ENCODE results near the gene ARHGAP10. TPM values are rescaled to one million over a fixed set of nuclear protein-coding genes. Genes with fewer than 3 reads are reported as not detected.

Gene ARHGAP10
- total and polyA plus RNA-seq, 2 donors (not counting 1 experiment from before 2014, with no cell fraction given), result 0.10 to 0.34 TPM

DNA sequence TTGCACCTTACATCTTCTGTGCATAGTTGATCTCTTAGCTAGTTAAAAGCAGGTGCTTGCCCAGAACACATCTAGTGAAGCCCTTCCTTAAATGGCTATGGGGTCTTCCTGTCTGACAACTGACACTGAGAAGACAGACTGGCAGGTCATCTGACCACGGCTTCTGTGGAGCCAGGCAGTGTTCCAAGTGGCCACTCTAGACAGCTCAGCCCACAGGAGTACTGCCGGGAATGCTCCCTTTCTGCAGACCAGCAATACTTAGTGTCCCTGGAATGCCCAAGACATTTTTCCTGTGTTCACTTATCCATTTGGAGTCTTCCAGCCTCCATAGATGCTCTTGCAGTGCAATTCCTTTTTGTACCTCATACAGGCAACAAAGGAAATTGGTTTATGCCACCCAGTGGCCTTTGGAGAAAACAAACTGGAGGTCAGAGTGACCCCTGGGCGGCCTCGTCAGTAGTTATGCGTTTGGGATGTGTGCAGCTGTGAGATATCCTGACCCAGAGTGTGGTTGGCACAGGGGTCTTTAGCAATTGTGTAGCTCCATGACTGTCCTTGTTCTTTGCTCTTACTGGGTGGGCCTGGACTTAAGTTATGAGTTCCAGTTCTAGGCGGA, 335.5 kb downstream of the ARHGAP10 start:
- Mint-ChIP-seq H3K4me3 (no peak overlapping the region), H3K9me3 (ENCODE audit: insufficient read depth) (no peaks in the 10 kb centered on the region), H3K4me1 (no peaks in the 10 kb centered on the region), H3K27ac (no peak overlapping the region), H3K27me3 (no peaks in the 10 kb centered on the region)
- no peak for ATAC-seq (ENCODE audit: low read depth)
- ChIA-PET POLR2A (no interaction called here), CTCF (no interaction called here)
- Histone ChIP-seq H3K4me3 (ENCODE audit: control extremely low read depth in 1 of 5, extremely low read depth in 1 of 5, insufficient read depth in 1 of 5, low read depth in 2 of 5, low read length in 4 of 5) (no peak overlapping the region), H3K9ac (ENCODE audit: low read length) (no peak overlapping the region), H4K20me1 (ENCODE audit: control insufficient read depth, insufficient read depth, low read length, poor library complexity, severe bottlenecking) (no peaks in the 10 kb centered on the region), H3K27me3 (replicated peaks in 1 of 4; ENCODE audit: control extremely low read depth in 1 of 4, control insufficient read depth in 3 of 4, insufficient read depth in 4 of 4, low read length in 3 of 4) (no peaks in the 10 kb centered on the region), H3K4me2 (replicated peaks; ENCODE audit: low read depth, low read length, poor library complexity, severe bottlenecking) (no peak overlapping the region), H3K36me3 (replicated peaks in 1 of 2; ENCODE audit: control extremely low read depth in 1 of 2, control insufficient read depth in 1 of 2, extremely low read depth in 1 of 2, insufficient read depth in 2 of 2, low read length in 1 of 2) (no peaks in the 10 kb centered on the region), H3K4me1 (ENCODE audit: control insufficient read depth in 2 of 2, insufficient read depth in 2 of 2, low read length in 2 of 2) (no peaks in the 10 kb centered on the region), H2AFZ (ENCODE audit: insufficient read depth, low read depth, low read length, poor library complexity, severe bottlenecking) (no peak overlapping the region), H3K79me2 (ENCODE audit: control insufficient read depth, insufficient read depth, low read length) (no peaks in the 10 kb centered on the region), H3K9me3 (ENCODE audit: control extremely low read depth in 1 of 3, control insufficient read depth in 2 of 3, insufficient read depth in 1 of 3, low read length in 2 of 3) (peaks cover 0 to 3% (median 0%) of the 10 kb centered on the region in 3 donors), H3K27ac (ENCODE audit: low read length in 2 of 2) (no peak overlapping the region)
- intact Hi-C loops (cut with micrococcal nuclease), result no loop called here
- DNase-seq, result no peak
- WGBS (ENCODE audit: insufficient coverage), result 98% methylated on average over 5 of the region's 6 CpGs
- TF ChIP-seq EZH2 (IDR thresholded peaks at IDR 0.05; ENCODE audit: borderline replicate concordance, insufficient read depth, low read depth, low read length, poor library complexity, severe bottlenecking), result no peak
- TF ChIP-seq, protein P1, sequence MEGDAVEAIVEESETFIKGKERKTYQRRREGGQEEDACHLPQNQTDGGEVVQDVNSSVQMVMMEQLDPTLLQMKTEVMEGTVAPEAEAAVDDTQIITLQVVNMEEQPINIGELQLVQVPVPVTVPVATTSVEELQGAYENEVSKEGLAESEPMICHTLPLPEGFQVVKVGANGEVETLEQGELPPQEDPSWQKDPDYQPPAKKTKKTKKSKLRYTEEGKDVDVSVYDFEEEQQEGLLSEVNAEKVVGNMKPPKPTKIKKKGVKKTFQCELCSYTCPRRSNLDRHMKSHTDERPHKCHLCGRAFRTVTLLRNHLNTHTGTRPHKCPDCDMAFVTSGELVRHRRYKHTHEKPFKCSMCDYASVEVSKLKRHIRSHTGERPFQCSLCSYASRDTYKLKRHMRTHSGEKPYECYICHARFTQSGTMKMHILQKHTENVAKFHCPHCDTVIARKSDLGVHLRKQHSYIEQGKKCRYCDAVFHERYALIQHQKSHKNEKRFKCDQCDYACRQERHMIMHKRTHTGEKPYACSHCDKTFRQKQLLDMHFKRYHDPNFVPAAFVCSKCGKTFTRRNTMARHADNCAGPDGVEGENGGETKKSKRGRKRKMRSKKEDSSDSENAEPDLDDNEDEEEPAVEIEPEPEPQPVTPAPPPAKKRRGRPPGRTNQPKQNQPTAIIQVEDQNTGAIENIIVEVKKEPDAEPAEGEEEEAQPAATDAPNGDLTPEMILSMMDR (IDR thresholded peaks at IDR 0.05), result no peak

DNA sequence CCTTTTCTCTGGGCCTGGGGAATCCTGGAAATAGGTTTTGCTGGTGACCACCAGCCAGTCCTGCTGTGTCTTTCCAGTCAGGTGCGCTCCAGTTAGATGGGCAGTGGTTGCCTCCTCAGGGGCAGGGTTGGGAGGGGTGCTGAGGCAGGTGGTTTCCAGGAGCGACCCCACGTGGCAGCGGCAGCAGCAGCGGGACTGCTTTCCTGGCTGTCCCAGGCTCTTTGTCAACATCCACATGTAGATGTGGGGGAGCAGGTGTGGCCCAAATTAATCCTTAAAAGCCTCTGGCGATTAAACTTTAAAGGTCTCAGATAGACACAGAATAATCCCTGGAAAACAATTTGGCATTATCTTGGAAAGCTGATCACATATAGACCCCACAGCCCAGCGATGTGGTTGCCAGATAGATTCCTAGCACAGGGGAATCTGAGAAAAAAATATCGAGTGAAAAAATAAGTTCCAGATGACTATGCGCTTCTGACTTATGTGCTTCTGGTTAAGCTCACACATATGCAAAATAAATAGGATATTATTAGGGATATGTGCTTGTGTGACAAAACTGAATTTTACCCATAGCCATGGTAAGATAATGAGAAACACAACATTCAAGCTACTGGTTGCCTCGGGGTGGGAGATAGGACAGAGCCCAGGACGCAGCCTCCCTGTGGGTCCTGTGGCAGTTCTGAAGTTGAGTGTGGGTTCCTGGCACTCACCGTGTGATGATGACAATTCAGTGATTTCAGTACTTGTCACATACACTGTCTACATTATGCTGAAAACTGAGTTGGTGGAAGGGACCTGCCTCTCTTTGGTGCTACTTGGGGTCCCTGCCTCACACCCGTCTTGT, 336.4 kb downstream of the ARHGAP10 start:
- Histone ChIP-seq H3K9ac (ENCODE audit: low read length) (no peak overlapping the region), H3K79me2 (ENCODE audit: control insufficient read depth, insufficient read depth, low read length) (no peaks in the 10 kb centered on the region), H3K27me3 (replicated peaks in 1 of 4; ENCODE audit: control extremely low read depth in 1 of 4, control insufficient read depth in 3 of 4, insufficient read depth in 4 of 4, low read length in 3 of 4) (no peaks in the 10 kb centered on the region), H3K4me2 (replicated peaks; ENCODE audit: low read depth, low read length, poor library complexity, severe bottlenecking) (no peak overlapping the region), H3K4me1 (ENCODE audit: control insufficient read depth in 2 of 2, insufficient read depth in 2 of 2, low read length in 2 of 2) (no peaks in the 10 kb centered on the region), H3K27ac (ENCODE audit: low read length in 2 of 2) (no peak overlapping the region), H3K9me3 (ENCODE audit: control extremely low read depth in 1 of 3, control insufficient read depth in 2 of 3, insufficient read depth in 1 of 3, low read length in 2 of 3) (peaks cover 0 to 12% (median 0%) of the 10 kb centered on the region in 3 donors), H4K20me1 (ENCODE audit: control insufficient read depth, insufficient read depth, low read length, poor library complexity, severe bottlenecking) (no peaks in the 10 kb centered on the region), H3K4me3 (ENCODE audit: control extremely low read depth in 1 of 5, extremely low read depth in 1 of 5, insufficient read depth in 1 of 5, low read depth in 2 of 5, low read length in 4 of 5) (no peak overlapping the region), H3K36me3 (replicated peaks in 1 of 2; ENCODE audit: control extremely low read depth in 1 of 2, control insufficient read depth in 1 of 2, extremely low read depth in 1 of 2, insufficient read depth in 2 of 2, low read length in 1 of 2) (no peaks in the 10 kb centered on the region), H2AFZ (ENCODE audit: insufficient read depth, low read depth, low read length, poor library complexity, severe bottlenecking) (no peak overlapping the region)
- no peak for DNase-seq
- Mint-ChIP-seq H3K4me3 (no peak overlapping the region), H3K9me3 (ENCODE audit: insufficient read depth) (no peaks in the 10 kb centered on the region), H3K27ac (no peak overlapping the region), H3K27me3 (no peaks in the 10 kb centered on the region), H3K4me1 (no peaks in the 10 kb centered on the region)
- no peak for ATAC-seq (ENCODE audit: low read depth)
- WGBS (ENCODE audit: insufficient coverage), result 80% methylated on average over 7 of the region's 13 CpGs
- ChIA-PET CTCF (interaction anchor here (1.0 kb wide), 1 partner anchor 50 kb away, joined by 3 read pairs; no protein-coding TSS in a partner anchor), POLR2A (no interaction called here)
- TF ChIP-seq, protein P1 (IDR thresholded peaks at IDR 0.05), result no peak
- no peak for TF ChIP-seq EZH2 (IDR thresholded peaks at IDR 0.05; ENCODE audit: borderline replicate concordance, insufficient read depth, low read depth, low read length, poor library complexity, severe bottlenecking)
- intact Hi-C loops (cut with micrococcal nuclease), result no loop called here

All from B cell (primary cell).